VCaP (cell line): ENCODE data around the gene C1QTNF6.

ENCODE experiments used
- H3K27ac ChIP-seq: fragments of 450-650 bp; 2 replicates; pipeline ENCODE4 v1.5.1; 2017
- TF ChIP-seq, protein P1 (sequence below): fragments of 450-650 bp; conservative IDR thresholded peaks from 2 replicates; pipeline ENCODE4 v1.5.1; 2017; ENCODE audit warnings: mild to moderate bottlenecking, moderate library complexity

Gene C1QTNF6

DNA sequence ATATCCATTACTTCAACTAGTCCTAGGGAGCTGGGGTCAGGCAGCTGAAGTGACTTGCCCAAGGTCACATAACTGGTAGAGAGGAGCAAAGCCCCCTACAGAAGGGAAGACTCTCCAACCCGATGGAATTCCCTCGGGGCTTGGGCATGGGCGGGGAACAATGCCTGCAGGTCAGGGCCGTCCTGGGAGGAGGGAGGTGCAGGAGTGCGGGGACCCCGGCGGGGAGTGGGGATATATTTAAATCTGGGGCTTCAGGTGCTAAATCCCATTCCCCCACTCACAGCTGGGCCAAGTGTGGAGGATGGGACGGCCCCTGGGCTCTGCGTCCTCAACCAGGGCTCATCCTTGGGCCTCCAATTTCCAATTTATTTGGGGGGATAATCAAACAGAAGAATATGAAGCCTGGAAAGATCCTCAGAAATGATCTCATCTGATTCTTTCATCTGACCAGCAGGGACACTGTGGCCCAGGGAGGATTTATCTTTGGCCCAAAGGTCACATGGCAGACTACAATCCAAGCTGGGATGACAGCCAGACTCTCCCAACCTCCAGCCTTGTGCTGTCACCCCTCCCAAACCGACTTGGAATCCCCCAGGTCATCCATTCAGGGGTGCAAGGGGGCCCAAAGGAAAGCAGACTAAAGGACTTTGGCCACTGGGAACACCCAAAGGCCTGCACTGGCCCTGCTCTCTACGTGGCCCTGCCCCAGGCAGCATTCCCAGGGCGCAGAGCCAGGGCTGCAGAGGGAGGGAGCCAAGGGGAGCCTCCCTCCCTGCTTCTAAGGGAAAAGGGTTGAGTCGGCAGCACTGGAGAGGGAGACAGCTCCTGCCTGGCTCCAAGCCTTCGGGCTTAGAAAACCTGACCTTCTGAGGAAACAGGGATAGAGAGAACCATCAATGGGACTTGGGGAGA is 8.7 kb upstream of the C1QTNF6 start:
- H3K27ac ChIP-seq: peak overlapping the region; percentile 93
- TF ChIP-seq, protein P1, sequence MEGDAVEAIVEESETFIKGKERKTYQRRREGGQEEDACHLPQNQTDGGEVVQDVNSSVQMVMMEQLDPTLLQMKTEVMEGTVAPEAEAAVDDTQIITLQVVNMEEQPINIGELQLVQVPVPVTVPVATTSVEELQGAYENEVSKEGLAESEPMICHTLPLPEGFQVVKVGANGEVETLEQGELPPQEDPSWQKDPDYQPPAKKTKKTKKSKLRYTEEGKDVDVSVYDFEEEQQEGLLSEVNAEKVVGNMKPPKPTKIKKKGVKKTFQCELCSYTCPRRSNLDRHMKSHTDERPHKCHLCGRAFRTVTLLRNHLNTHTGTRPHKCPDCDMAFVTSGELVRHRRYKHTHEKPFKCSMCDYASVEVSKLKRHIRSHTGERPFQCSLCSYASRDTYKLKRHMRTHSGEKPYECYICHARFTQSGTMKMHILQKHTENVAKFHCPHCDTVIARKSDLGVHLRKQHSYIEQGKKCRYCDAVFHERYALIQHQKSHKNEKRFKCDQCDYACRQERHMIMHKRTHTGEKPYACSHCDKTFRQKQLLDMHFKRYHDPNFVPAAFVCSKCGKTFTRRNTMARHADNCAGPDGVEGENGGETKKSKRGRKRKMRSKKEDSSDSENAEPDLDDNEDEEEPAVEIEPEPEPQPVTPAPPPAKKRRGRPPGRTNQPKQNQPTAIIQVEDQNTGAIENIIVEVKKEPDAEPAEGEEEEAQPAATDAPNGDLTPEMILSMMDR: peak; percentile 50

DNA sequence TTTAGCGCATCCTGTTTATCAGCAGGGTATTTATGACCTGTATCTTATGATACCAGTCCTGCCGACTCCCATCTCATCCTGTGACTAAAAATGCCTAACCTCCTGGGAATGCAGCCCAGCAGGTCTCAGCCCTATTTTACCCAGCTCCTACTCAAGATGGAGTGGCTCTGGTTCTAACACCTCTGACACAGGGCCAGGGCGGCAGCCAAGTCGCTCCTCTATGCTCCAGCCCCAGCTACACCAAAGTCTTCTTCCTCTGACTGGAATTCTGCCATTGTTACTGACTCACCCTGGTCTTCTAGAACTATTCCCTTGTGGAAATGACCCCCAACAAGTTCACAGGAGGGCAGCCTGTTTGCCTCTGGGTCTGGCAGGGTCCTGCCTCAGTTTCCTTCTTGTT is 7.9 kb upstream of the C1QTNF6 start:
- H3K27ac ChIP-seq: peak overlapping the region; percentile 93
- TF ChIP-seq, protein P1: no peak

DNA sequence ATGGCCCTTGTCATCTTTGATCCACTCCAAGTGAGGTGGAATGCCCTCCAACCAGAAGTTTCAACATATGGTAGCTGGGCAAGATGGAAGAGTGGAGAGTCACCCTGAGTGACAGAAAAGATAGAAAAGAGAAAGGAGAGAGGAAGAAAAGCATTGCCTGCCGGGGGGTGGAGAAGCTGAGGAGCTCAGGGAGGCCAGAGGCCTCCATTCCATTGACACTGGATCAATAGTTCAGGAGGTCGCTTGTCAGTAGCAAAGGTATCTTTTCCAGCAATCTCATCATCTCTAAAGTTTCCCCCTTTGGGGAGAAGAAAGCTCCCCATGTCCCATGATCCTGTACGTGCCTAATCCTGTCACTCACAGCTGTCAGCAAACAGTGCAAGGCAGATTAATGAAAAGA is 6.7 kb upstream of the C1QTNF6 start:
- peak overlapping the region; percentile 92; the same call in 1 of the 2 replicates for H3K27ac ChIP-seq
- TF ChIP-seq, protein P1: no peak

DNA sequence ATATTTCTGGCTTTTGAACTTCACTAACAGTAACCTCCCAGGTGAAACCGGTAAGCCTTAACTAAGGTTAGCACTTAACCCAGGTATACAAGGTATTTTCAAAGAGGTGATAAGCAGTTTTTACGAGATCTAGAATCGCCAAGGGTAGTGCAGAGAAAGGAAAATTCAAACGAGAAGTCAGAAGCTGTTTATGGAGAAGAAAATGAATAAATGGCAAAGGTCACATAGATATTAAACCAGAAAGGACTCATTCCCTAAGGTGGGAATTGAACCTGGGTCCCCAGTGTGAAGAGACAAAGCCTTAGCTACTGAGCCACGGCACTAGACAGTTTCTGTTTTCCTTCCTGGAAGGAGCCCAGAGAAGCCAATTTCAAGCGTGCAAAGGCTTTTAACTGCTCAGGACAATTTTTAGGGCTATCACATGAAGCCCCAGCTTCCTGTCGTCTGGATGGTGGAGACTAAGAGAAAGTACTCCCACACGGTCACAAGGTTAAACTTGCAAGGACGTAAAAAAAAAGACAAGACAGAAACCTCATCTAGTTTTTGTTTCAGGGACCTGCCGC is 5.7 kb upstream of the C1QTNF6 start:
- peak overlapping the region; percentile 92 for H3K27ac ChIP-seq
- TF ChIP-seq, protein P1: no peak

DNA sequence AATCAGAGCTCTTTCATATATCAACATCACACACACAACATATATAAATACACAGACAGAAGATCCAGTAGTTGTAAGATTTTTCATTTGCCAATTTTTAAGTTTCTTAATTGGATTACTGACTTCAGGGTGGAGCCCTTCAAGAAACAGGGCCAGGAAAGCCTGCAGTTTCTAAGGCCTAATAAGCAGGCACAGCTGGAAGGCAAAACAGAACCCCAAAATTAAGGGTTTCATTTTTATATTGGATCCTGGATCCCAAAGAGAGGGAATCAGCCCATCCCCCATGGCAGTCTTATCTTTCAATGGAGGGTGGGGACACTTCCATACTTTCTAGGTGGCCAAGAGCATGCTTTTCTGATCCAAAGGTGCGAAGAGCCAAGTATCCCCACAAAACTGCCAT is 4.7 kb upstream of the C1QTNF6 start:
- peak overlapping the region; percentile 92 for H3K27ac ChIP-seq
- TF ChIP-seq, protein P1: no peak

DNA sequence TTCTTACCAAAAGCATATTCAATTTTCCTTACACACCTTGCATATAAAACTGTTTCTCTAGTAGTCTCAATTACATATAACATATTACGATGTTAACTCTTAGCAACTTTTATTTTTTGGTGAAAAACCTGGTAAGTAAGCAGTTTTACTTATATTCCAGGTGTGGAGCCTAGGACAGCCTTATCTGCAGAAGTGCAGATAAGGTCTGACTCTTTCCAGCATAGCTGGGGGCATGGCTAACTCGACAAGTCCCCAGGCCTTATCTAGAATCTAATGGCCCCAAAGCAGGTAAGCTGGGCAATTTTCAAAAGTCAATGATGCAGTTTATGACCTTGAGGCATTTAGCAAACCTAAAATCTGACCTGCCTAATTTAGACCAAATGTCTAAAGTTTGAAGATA is 4.2 kb upstream of the C1QTNF6 start:
- peak overlapping the region; percentile 92 for H3K27ac ChIP-seq
- TF ChIP-seq, protein P1: no peak

DNA sequence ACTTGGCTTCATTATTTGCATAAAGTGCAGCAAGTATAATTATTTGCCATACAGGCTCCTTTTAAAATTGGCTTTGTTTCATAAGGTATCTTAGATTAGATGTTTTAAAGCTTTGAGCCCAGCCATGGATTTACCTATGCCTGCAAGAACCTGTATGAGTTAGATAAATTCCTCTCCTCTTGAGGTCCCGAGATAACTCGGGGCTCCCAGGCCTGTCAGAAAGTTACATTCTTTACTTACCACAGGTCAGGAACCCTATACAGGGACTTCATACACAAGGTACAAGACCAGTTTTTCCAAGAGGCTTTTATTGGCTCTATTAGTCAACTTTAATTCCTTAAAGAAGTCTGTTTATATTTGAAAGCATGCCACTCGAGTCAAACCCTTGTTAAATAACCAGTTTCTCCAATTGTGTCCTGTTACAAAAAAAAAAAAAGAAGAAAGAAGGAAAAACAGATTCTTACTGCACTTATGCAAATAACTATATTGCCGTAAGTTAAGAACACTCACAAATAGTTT is 2.3 kb upstream of the C1QTNF6 start:
- H3K27ac ChIP-seq: peak overlapping the region; percentile 92
- TF ChIP-seq, protein P1: no peak
